Gastrocnemius medialis (tissue), 4 donors: ENCODE data around the gene DTNBP1. TPM values are rescaled to one million over a fixed set of nuclear protein-coding genes. Genes with fewer than 3 reads are reported as not detected.

Source experiments
- ATAC-seq, 2 donors: fragments of 150-250 bp; one replicate each; pipeline ENCODE4 v1.9.1; 2016
- DNase-seq, 2 donors: peaks; one replicate each; pipeline ENCODE4 v3.0.0-alpha.2; 2019
- H3K27ac ChIP-seq, 4 donors: fragments of 200-600 bp; sonication (generic); 1 replicate in 1 of 4; 2 replicates in 3 of 4; pipeline ENCODE4 v1.5.1; 2016 to 2018; ENCODE audit warnings: mild to moderate bottlenecking in 2 of 4, moderate library complexity in 1 of 4
- H3K27me3 ChIP-seq, 3 donors: fragments of 200-600 bp; sonication (generic) in 2 of 3; 1 replicate in 1 of 3; 2 replicates in 2 of 3; pipeline versions ENCODE4 v1.5.1 to v1.6.0; 2016 to 2019; ENCODE audit warnings: mild to moderate bottlenecking in 1 of 3, moderate library complexity in 1 of 3
- H3K36me3 ChIP-seq, 2 donors: fragments of 200-600 bp; sonication (generic) in 1 of 2; one replicate each; pipeline ENCODE4 v1.5.1; 2017 to 2018
- H3K4me1 ChIP-seq, 2 donors: fragments of 200-600 bp; sonication (generic) in 1 of 2; one replicate each; pipeline ENCODE4 v1.5.1; 2016 to 2017; ENCODE audit warnings: mild to moderate bottlenecking in 2 of 2
- H3K4me3 ChIP-seq, 4 donors: fragments of 200-600 bp; sonication (generic) in 3 of 4; 1 replicate in 1 of 4; 2 replicates in 3 of 4; pipeline ENCODE4 v1.5.1; 2016 to 2019; ENCODE audit warnings: mild to moderate bottlenecking in 2 of 4
- H3K9me3 ChIP-seq, 3 donors: fragments of 200-600 bp; sonication (generic) in 2 of 3; 1 replicate in 1 of 3; 2 replicates in 2 of 3; pipeline ENCODE4 v1.5.1; 2016 to 2019
- POLR2A ChIP-seq, 2 donors: fragments of 450-650 bp; IDR thresholded peaks; one replicate each; pipeline ENCODE4 v1.6.1; 2017; ENCODE audit warnings: antibody characterized with exemption in 2 of 2, mild to moderate bottlenecking in 2 of 2, moderate library complexity in 2 of 2
- in situ Hi-C, 4 donors: fragments of 200-750 bp; cut with MboI; loops; one replicate each; pipeline versions ENCODE4 v1.15.0 to v1.8.0; 2017; ENCODE audit warnings: low sequenced_read_pairs in 4 of 4
- intact Hi-C: fragments of 100-400 bp; cut with DNase I; formaldehyde crosslinking; loops from one replicate; pipeline ENCODE4 v1.15.1; 2023; ENCODE audit warnings: low total_unique reads
- total RNA-seq, 4 donors: library from RNA; depleted of rRNA; stranded (reverse); fragments of >200 nt; gene quantifications; one replicate each; pipeline versions ENCODE4 v1.1.0 to v1.2.3, GENCODE V29; 2016
- TF ChIP-seq, protein P1 (sequence below), 5 experiments: fragments of 450-650 bp in 3 of 5; fragments of 200-600 bp in 2 of 5; sonication (generic) in 2 of 5; IDR thresholded peaks in 4 of 5; conservative IDR thresholded peaks in 1 of 5; 1 replicate in 4 of 5; 2 replicates in 1 of 5; pipeline ENCODE4 v1.5.1; 2016 to 2019; ENCODE audit warnings: antibody characterized with exemption in 5 of 5, mild to moderate bottlenecking in 3 of 5, moderate library complexity in 3 of 5

The DTNBP1 gene
- total RNA-seq, 4 donors from 2014 or later, result 5.2 to 33.5 (median 12.5) TPM

DNA sequence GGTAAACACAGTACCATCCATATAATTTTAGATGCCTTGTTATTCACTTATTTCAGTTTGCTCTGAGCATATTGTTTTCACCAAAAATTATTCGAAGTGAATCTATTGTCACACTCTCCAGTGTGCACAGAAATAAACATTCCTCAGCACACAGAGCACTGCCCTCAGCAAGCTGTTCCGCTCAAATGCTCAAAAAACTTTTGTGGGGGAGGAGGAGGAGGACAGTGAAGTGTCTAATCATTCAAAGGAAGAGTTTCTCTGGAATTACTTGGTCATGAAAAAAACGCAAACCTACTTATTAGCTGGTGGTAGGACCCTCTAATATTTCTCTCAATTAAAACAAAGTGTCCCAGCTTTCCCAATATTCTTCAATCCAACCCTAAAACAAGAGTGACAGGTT is 88.3 kb downstream of the DTNBP1 start:
- no peaks in the 10 kb centered on the region for H3K36me3 ChIP-seq
- TF ChIP-seq, protein P1, sequence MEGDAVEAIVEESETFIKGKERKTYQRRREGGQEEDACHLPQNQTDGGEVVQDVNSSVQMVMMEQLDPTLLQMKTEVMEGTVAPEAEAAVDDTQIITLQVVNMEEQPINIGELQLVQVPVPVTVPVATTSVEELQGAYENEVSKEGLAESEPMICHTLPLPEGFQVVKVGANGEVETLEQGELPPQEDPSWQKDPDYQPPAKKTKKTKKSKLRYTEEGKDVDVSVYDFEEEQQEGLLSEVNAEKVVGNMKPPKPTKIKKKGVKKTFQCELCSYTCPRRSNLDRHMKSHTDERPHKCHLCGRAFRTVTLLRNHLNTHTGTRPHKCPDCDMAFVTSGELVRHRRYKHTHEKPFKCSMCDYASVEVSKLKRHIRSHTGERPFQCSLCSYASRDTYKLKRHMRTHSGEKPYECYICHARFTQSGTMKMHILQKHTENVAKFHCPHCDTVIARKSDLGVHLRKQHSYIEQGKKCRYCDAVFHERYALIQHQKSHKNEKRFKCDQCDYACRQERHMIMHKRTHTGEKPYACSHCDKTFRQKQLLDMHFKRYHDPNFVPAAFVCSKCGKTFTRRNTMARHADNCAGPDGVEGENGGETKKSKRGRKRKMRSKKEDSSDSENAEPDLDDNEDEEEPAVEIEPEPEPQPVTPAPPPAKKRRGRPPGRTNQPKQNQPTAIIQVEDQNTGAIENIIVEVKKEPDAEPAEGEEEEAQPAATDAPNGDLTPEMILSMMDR (IDR thresholded peaks at IDR 0.05 in 4 of 5, conservative IDR thresholded peaks at IDR 0.05 in 1 of 5), result no peak
- no peak for TF ChIP-seq POLR2A (IDR thresholded peaks at IDR 0.05)
- no peak overlapping the region for H3K4me3 ChIP-seq
- DNase-seq (no peak), ATAC-seq (no peak)
- in situ Hi-C loops (no loop called here), intact Hi-C loops (no loop called here)
- H3K27me3 ChIP-seq, result no peaks in the 10 kb centered on the region
- H3K27ac ChIP-seq, result no peak overlapping the region
- H3K4me1 ChIP-seq, result peaks cover 0 to under 1% of the 10 kb centered on the region in 2 donors
- H3K9me3 ChIP-seq, result no peaks in the 10 kb centered on the region

DNA sequence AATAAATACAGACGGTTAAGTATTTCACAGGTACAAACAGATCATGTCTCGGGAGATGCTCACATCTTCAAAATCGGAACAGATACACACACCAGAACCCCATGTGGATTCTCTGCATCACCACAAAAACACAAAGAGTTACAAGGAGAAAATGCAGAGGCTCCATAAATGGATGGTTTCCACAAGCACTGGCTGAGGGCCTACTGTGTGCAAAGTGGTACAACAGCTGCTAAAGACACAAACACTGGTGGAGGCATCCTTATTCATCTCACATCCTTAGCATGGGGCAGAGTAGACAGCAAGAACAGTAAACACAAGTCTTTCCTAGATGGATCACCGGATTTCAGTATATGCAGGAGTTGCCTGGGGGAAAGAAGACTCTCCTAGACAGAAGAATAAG is 88.8 kb downstream of the DTNBP1 start:
- DNase-seq (no peak), ATAC-seq (no peak)
- Histone ChIP-seq H3K9me3 (no peaks in the 10 kb centered on the region), H3K4me3 (no peak overlapping the region), H3K36me3 (no peaks in the 10 kb centered on the region), H3K4me1 (peaks cover under 1 to 5% of the 10 kb centered on the region in 2 donors), H3K27me3 (no peaks in the 10 kb centered on the region), H3K27ac (no peak overlapping the region)
- intact Hi-C loops, result no loop called here
- no peak for TF ChIP-seq POLR2A (IDR thresholded peaks at IDR 0.05)
- TF ChIP-seq, protein P1 (IDR thresholded peaks at IDR 0.05 in 4 of 5, conservative IDR thresholded peaks at IDR 0.05 in 1 of 5), result no peak
- in situ Hi-C loops, result no loop called here

DNA sequence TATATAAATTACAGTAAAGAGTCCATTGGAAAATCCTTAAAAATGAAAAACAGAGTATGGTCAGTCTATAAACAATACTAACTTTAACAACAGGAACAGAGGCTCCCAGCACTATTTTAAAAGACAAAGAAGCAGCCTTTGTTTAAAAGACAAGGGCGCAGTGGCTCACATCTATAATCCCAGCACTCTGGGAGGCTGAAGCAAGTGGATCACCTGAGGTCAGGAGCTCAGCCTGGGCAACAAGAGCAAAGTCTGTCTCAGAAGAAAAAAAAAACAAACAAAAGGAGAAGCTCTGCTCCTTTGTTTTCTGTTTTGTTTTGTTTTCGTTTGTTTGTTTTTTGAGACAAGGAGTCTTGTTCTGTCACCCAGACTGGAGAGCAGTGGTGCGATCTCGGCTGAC is 89.4 kb downstream of the DTNBP1 start:
- ATAC-seq (no peak), DNase-seq (no peak)
- in situ Hi-C loops, result no loop called here
- Histone ChIP-seq H3K9me3 (no peaks in the 10 kb centered on the region), H3K4me1 (peaks cover 3 to 5% of the 10 kb centered on the region in 2 donors), H3K4me3 (no peak overlapping the region), H3K27me3 (no peaks in the 10 kb centered on the region), H3K27ac (no peak overlapping the region), H3K36me3 (no peaks in the 10 kb centered on the region)
- intact Hi-C loops, result no loop called here
- TF ChIP-seq, protein P1 (IDR thresholded peaks at IDR 0.05 in 4 of 5, conservative IDR thresholded peaks at IDR 0.05 in 1 of 5), result no peak
- TF ChIP-seq POLR2A (IDR thresholded peaks at IDR 0.05), result no peak

DNA sequence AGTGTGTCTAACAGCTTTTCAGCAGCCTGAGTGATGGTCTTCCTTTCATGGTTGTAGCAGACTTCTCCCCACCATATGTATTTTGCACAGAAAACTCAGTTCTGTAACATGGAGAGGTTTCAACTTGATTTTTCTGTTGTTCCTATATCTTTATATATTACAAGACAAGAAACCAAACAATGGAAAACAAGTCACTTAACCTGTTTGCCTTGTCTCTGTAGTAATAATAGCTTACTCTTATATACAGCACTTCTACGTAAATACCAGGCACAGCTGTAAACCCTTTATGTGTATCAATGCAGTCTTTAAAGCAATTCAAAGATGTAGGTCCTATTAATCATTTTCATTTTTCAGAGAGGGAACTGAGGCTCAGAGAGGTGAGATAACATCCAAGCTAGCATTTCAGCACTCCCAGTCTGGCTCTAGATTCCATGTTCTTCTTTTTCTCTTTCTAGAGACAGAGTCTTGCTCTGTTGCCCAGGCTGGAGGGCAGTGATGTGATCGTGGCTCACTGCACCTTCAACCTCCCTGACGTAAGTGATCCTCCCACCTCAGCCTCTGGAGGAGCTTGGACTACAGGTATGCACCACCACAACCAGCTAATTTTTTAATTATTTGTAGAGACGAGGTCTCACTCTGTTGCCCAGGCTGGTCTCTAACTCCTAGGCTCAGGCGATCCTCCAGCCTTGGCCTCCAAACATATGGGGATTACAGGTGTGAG is 90.4 kb downstream of the DTNBP1 start:
- in situ Hi-C loops (no loop called here), intact Hi-C loops (no loop called here)
- Histone ChIP-seq H3K4me1 (peaks cover 3 to 5% of the 10 kb centered on the region in 2 donors), H3K36me3 (no peaks in the 10 kb centered on the region), H3K27me3 (no peaks in the 10 kb centered on the region), H3K4me3 (no peak overlapping the region), H3K27ac (no peak overlapping the region), H3K9me3 (no peaks in the 10 kb centered on the region)
- TF ChIP-seq, protein P1 (IDR thresholded peaks at IDR 0.05 in 4 of 5, conservative IDR thresholded peaks at IDR 0.05 in 1 of 5), result no peak
- TF ChIP-seq POLR2A (IDR thresholded peaks at IDR 0.05), result no peak
- ATAC-seq, result no peak
- DNase-seq, result no peak

DNA sequence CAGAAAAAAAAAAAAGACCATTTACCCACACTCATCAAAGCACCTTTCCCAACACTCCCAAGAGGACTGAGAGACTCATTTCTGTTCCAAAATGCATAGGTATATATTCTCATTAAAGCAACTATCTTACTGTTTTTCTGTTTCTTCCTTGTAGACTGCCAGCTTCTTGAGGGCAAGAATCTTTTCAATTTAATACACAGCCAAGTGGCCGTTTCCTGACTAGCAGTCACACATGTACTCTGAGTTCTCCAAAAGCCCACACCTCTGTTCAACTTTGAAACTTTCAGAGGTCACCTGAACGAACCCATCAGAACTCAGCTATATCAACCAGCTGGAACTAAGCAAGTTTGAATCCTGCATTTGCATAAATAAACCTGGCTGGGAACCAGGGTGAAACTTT is 92.7 kb downstream of the DTNBP1 start:
- no peak for TF ChIP-seq POLR2A (IDR thresholded peaks at IDR 0.05)
- TF ChIP-seq, protein P1 (IDR thresholded peaks at IDR 0.05 in 4 of 5, conservative IDR thresholded peaks at IDR 0.05 in 1 of 5), result no peak
- Histone ChIP-seq H3K4me3 (no peak overlapping the region), H3K36me3 (no peaks in the 10 kb centered on the region), H3K4me1 (peaks cover 3 to 5% of the 10 kb centered on the region in 2 donors), H3K27ac (no peak overlapping the region), H3K27me3 (no peaks in the 10 kb centered on the region), H3K9me3 (no peaks in the 10 kb centered on the region)
- ATAC-seq, result no peak
- in situ Hi-C loops, result no loop called here
- intact Hi-C loops, result no loop called here
- DNase-seq, result no peak
